8988T (cell line): ENCODE data around the gene VPS51.

Source experiments
- DNase-seq: peaks from one replicate; pipeline ENCODE4 v3.0.0; 2011

VPS51 gene

GRCh38 chr11:65121865-65122696 is 26.1 kb downstream of the VPS51 start, which contains the start of the genes FAU and MRPL49:
Gene FAU, minus strand, starts transcription at chr11:65122134. Its CDS starts 321 bp downstream, at chr11:65121813.
Gene MRPL49, plus strand, starts transcription at chr11:65122321. Its CDS starts 26 bp downstream, at chr11:65122347.
- DNase-seq = peak; percentile 96

- DNase-seq = no peak
Measured at GRCh38 chr11:65124480-65125196, 28.6 kb downstream of the VPS51 start.

GRCh38 chr11:65125197-65126056 is 29.4 kb downstream of the VPS51 start:
- DNase-seq = no peak

- DNase-seq = no peak
Measured at GRCh38 chr11:65126624-65127274, 30.7 kb downstream of the VPS51 start.

GRCh38 chr11:65127473-65128181 is 31.6 kb downstream of the VPS51 start:
- DNase-seq = no peak

GRCh38 chr11:65128182-65129145 is 32.5 kb downstream of the VPS51 start:
- no peak for DNase-seq

GRCh38 chr11:65129649-65130441 is 33.8 kb downstream of the VPS51 start:
- DNase-seq = no peak

- DNase-seq = no peak
Measured at GRCh38 chr11:65130631-65131416, 34.8 kb downstream of the VPS51 start.

- DNase-seq = no peak
Measured at GRCh38 chr11:65131417-65131776, 35.4 kb downstream of the VPS51 start.

GRCh38 chr11:65131895-65132237 is 35.9 kb downstream of the VPS51 start:
- DNase-seq = no peak

GRCh38 chr11:65132238-65132987 is 36.4 kb downstream of the VPS51 start:
- DNase-seq = no peak

GRCh38 chr11:65132988-65133700 is 37.1 kb downstream of the VPS51 start:
- no peak for DNase-seq

- DNase-seq = no peak
Measured at GRCh38 chr11:65133724-65134123, 37.7 kb downstream of the VPS51 start.

GRCh38 chr11:65134240-65134951 is 38.4 kb downstream of the VPS51 start, which contains the start of gene SYVN1:
Gene SYVN1, minus strand, starts transcription at chr11:65134519. Its CDS starts 918 bp downstream, at chr11:65133601.
- DNase-seq = peak; percentile 93

GRCh38 chr11:65134952-65135632 is 39.1 kb downstream of the VPS51 start:
- peak; percentile 93 for DNase-seq

GRCh38 chr11:65135633-65136145 is 39.7 kb downstream of the VPS51 start:
- no peak for DNase-seq
